CD4-positive, alpha-beta memory T cell (primary cell): Measurements from ENCODE around the gene CELF4. TPM values are rescaled to one million over a fixed set of nuclear protein-coding genes. Genes with fewer than 3 reads are reported as not detected.

ENCODE experiments used
- CTCF ChIA-PET: fragments of 350-600 bp; sonication (Branson Sonifier 250); formaldehyde crosslinking; loops from one replicate; lab custom pipeline; 2021; ENCODE audit warnings: inconsistent platforms; ENCODE audit not compliant: partially characterized antibody; lab: Charles Lee
- POLR2A ChIA-PET: fragments of 350-600 bp; sonication (Branson Sonifier 250); formaldehyde crosslinking; loops from one replicate; lab custom pipeline; 2021; ENCODE audit not compliant: partially characterized antibody; lab: Charles Lee
- DNase-seq, 5 donors: peaks; one replicate each; pipeline versions ENCODE4 v3.0.0 to v3.0.0-alpha.2; 2020 to 2022; ENCODE audit warnings: mixed read lengths in 1 of 5
- H3K27ac ChIP-seq: one replicate; pipeline ENCODE4 v1.7.0; 2013; ENCODE audit warnings: low read depth, low read length
- H3K27me3 ChIP-seq: 2 replicates; pipeline ENCODE4 v1.7.0; 2013; ENCODE audit warnings: mild to moderate bottlenecking, low read length, moderate library complexity; ENCODE audit not compliant: insufficient read depth
- H3K36me3 ChIP-seq: 2 replicates; pipeline ENCODE4 v1.7.0; 2013; ENCODE audit warnings: mild to moderate bottlenecking, low read length, moderate library complexity; ENCODE audit not compliant: insufficient read depth
- H3K4me1 ChIP-seq: 2 replicates; pipeline ENCODE4 v1.7.0; 2013; ENCODE audit warnings: mild to moderate bottlenecking, low read length, moderate library complexity; ENCODE audit not compliant: insufficient read depth
- H3K4me3 ChIP-seq, 2 donors: one replicate each; pipeline ENCODE4 v1.7.0; 2013; ENCODE audit warnings: low read length in 2 of 2, mild to moderate bottlenecking in 1 of 2
- H3K9me3 ChIP-seq, 2 donors: one replicate each; pipeline ENCODE4 v1.7.0; 2013; ENCODE audit warnings: low read length in 2 of 2, control low read depth in 1 of 2; ENCODE audit not compliant: control insufficient read depth in 1 of 2
- H3K27ac Mint-ChIP-seq, 7 donors: one replicate each; pipeline ENCODE4 v1.8.0; 2020 to 2021; ENCODE audit warnings: mixed read lengths in 7 of 7, mild to moderate bottlenecking in 6 of 7, inconsistent platforms in 3 of 7, moderate library complexity in 3 of 7
- H3K27me3 Mint-ChIP-seq, 2 donors: one replicate each; pipeline ENCODE4 v1.8.0; 2020 to 2021; ENCODE audit warnings: mixed read lengths in 2 of 2
- H3K36me3 Mint-ChIP-seq, 2 donors: one replicate each; pipeline ENCODE4 v1.8.0; 2020 to 2021; ENCODE audit warnings: mixed read lengths in 2 of 2, inconsistent platforms in 1 of 2, mild to moderate bottlenecking in 1 of 2
- H3K4me1 Mint-ChIP-seq, 4 donors: one replicate each; pipeline ENCODE4 v1.8.0; 2020 to 2021; ENCODE audit warnings: mixed read lengths in 4 of 4, mild to moderate bottlenecking in 1 of 4
- H3K4me3 Mint-ChIP-seq, 8 donors: one replicate each; pipeline ENCODE4 v1.8.0; 2020 to 2021; ENCODE audit warnings: mixed read lengths in 8 of 8, mild to moderate bottlenecking in 7 of 8, moderate library complexity in 6 of 8, inconsistent platforms in 3 of 8
- H3K9me3 Mint-ChIP-seq, 8 donors: one replicate each; pipeline ENCODE4 v1.8.0; 2020 to 2021; ENCODE audit warnings: mixed read lengths in 8 of 8, mild to moderate bottlenecking in 5 of 8, inconsistent platforms in 3 of 8, moderate library complexity in 1 of 8
- intact Hi-C: fragments of 100-400 bp; cut with micrococcal nuclease; formaldehyde crosslinking; loops from one replicate; pipeline ENCODE4 v1.15.1; 2023
- polyA plus RNA-seq, 2 donors: library from polyadenylated mRNA; unstranded; fragments of 300-500 nt; fragmentation: Illumina TruSeq; gene quantifications; one replicate each; pipeline ENCODE4 v1.2.3, GENCODE V29; 2021
- total RNA-seq, 2 experiments: library from RNA; stranded (reverse); gene quantifications; one replicate each; pipeline ENCODE4 v1.2.3, GENCODE V29; 2021

Gene CELF4
- total and polyA plus RNA-seq, 4 experiments from 2014 or later, result 0.23 TPM; not detected in 3

- Mint-ChIP-seq H3K4me1 (no peaks in the 10 kb centered on the region), H3K4me3 (no peak overlapping the region), H3K27me3 (peaks cover 8 to 11% of the 10 kb centered on the region in 2 donors), H3K9me3 (peaks cover 0 to 2% (median 0%) of the 10 kb centered on the region in 8 donors), H3K36me3 (no peaks in the 10 kb centered on the region), H3K27ac (no peak overlapping the region)
- CTCF ChIA-PET, result no interaction called here
- H3K4me3 ChIP-seq, result no peak overlapping the region
- no peaks in the 10 kb centered on the region for H3K9me3 ChIP-seq
- no peaks in the 10 kb centered on the region for H3K27me3 ChIP-seq
- no peaks in the 10 kb centered on the region for H3K36me3 ChIP-seq
- intact Hi-C loops, result no loop called here
- H3K4me1 ChIP-seq, result no peaks in the 10 kb centered on the region
- POLR2A ChIA-PET, result no interaction called here
- no peak overlapping the region for H3K27ac ChIP-seq
- peak in 1 of 5 donors; percentile 1 for DNase-seq
Observed at GRCh38 chr18:37280701-37281393, 284.8 kb downstream of the CELF4 start.

- peaks cover 0 to 5% (median 4%) of the 10 kb centered on the region in 8 donors for H3K9me3 Mint-ChIP-seq
- H3K4me3 Mint-ChIP-seq, result no peak overlapping the region
- no peaks in the 10 kb centered on the region for H3K36me3 Mint-ChIP-seq
- ChIA-PET POLR2A (no interaction called here), CTCF (no interaction called here)
- H3K4me1 Mint-ChIP-seq, result peaks cover 0 to 2% (median 0%) of the 10 kb centered on the region in 4 donors
- Histone ChIP-seq H3K4me1 (no peaks in the 10 kb centered on the region), H3K27ac (no peak overlapping the region), H3K9me3 (no peaks in the 10 kb centered on the region), H3K27me3 (no peaks in the 10 kb centered on the region), H3K36me3 (no peaks in the 10 kb centered on the region), H3K4me3 (no peak overlapping the region)
- no peak for DNase-seq
- no peak overlapping the region for H3K27ac Mint-ChIP-seq
- H3K27me3 Mint-ChIP-seq, result peaks cover 17 to 20% of the 10 kb centered on the region in 2 donors
- intact Hi-C loops, result no loop called here
Observed at GRCh38 chr18:37277804-37278203, 287.8 kb downstream of the CELF4 start.

- Histone ChIP-seq H3K27ac (no peak overlapping the region), H3K36me3 (no peaks in the 10 kb centered on the region), H3K4me1 (no peaks in the 10 kb centered on the region), H3K9me3 (no peaks in the 10 kb centered on the region), H3K27me3 (no peaks in the 10 kb centered on the region), H3K4me3 (no peak overlapping the region)
- H3K27ac Mint-ChIP-seq, result no peak overlapping the region
- peaks cover 20 to 23% of the 10 kb centered on the region in 2 donors for H3K27me3 Mint-ChIP-seq
- peaks cover 0 to 2% (median 0%) of the 10 kb centered on the region in 4 donors for H3K4me1 Mint-ChIP-seq
- no peaks in the 10 kb centered on the region for H3K36me3 Mint-ChIP-seq
- no peak for DNase-seq
- intact Hi-C loops, result no loop called here
- no peak overlapping the region for H3K4me3 Mint-ChIP-seq
- H3K9me3 Mint-ChIP-seq, result peaks cover 0 to 9% (median 4%) of the 10 kb centered on the region in 8 donors
- ChIA-PET POLR2A (no interaction called here), CTCF (no interaction called here)
Observed at GRCh38 chr18:37276111-37276890, 289.3 kb downstream of the CELF4 start.

- Histone ChIP-seq H3K27ac (no peak overlapping the region), H3K9me3 (no peaks in the 10 kb centered on the region), H3K36me3 (no peaks in the 10 kb centered on the region), H3K27me3 (no peaks in the 10 kb centered on the region), H3K4me3 (no peak overlapping the region), H3K4me1 (no peaks in the 10 kb centered on the region)
- peaks cover 0 to 2% (median 0%) of the 10 kb centered on the region in 4 donors for H3K4me1 Mint-ChIP-seq
- no peak overlapping the region for H3K27ac Mint-ChIP-seq
- H3K36me3 Mint-ChIP-seq, result no peaks in the 10 kb centered on the region
- DNase-seq, result no peak
- peak overlapping the region in 2 of 8 donors; percentile 50 to 57 for H3K4me3 Mint-ChIP-seq
- CTCF ChIA-PET, result no interaction called here
- H3K9me3 Mint-ChIP-seq, result peaks cover 0 to 9% (median 4%) of the 10 kb centered on the region in 8 donors
- H3K27me3 Mint-ChIP-seq, result peaks cover 19 to 22% of the 10 kb centered on the region in 2 donors
- intact Hi-C loops, result no loop called here
- POLR2A ChIA-PET, result no interaction called here
Observed at GRCh38 chr18:37275237-37275741, 290.3 kb downstream of the CELF4 start.

GRCh38 chr18:37274309-37275236, 291.0 kb downstream of the CELF4 start:
- CTCF ChIA-PET, result no interaction called here
- intact Hi-C loops, result no loop called here
- no peaks in the 10 kb centered on the region for H3K36me3 ChIP-seq
- H3K36me3 Mint-ChIP-seq, result no peaks in the 10 kb centered on the region
- POLR2A ChIA-PET, result no interaction called here
- no peak overlapping the region for H3K4me3 ChIP-seq
- no peak for DNase-seq
- no peaks in the 10 kb centered on the region for H3K4me1 ChIP-seq
- H3K27me3 Mint-ChIP-seq, result peaks cover 16 to 21% of the 10 kb centered on the region in 2 donors
- peaks cover 0 to 2% (median 0%) of the 10 kb centered on the region in 4 donors for H3K4me1 Mint-ChIP-seq
- no peaks in the 10 kb centered on the region for H3K9me3 ChIP-seq
- H3K9me3 Mint-ChIP-seq, result peaks cover 0 to 9% (median 4%) of the 10 kb centered on the region in 8 donors
- H3K4me3 Mint-ChIP-seq, result no peak overlapping the region
- no peak overlapping the region for H3K27ac ChIP-seq
- H3K27me3 ChIP-seq, result no peaks in the 10 kb centered on the region
- H3K27ac Mint-ChIP-seq, result no peak overlapping the region

GRCh38 chr18:37272841-37273240, 292.8 kb downstream of the CELF4 start:
- H3K9me3 ChIP-seq, result no peaks in the 10 kb centered on the region

More at GRCh38 chr18:37272841-37273240, 292.8 kb downstream of the CELF4 start:
- intact Hi-C loops, result no loop called here
- Histone ChIP-seq H3K4me1 (no peaks in the 10 kb centered on the region), H3K36me3 (no peaks in the 10 kb centered on the region), H3K27me3 (no peaks in the 10 kb centered on the region), H3K27ac (no peak overlapping the region), H3K4me3 (no peak overlapping the region)
- no peak for DNase-seq
- no peaks in the 10 kb centered on the region for H3K36me3 Mint-ChIP-seq
- CTCF ChIA-PET, result no interaction called here
- POLR2A ChIA-PET, result no interaction called here
- peaks cover 0 to 9% (median 4%) of the 10 kb centered on the region in 8 donors for H3K9me3 Mint-ChIP-seq
- peaks cover 0 to 2% (median 0%) of the 10 kb centered on the region in 4 donors for H3K4me1 Mint-ChIP-seq
- H3K27me3 Mint-ChIP-seq, result peaks cover 13 to 21% of the 10 kb centered on the region in 2 donors
- no peak overlapping the region for H3K27ac Mint-ChIP-seq
- no peak overlapping the region for H3K4me3 Mint-ChIP-seq
